SU-DHL-6 (cell line): ENCODE data around the gene MON2.

ENCODE experiments used
- CTCF ChIP-seq: fragments of 200-600 bp; sonication (generic); IDR thresholded peaks from one replicate; pipeline ENCODE4 v1.5.1; 2017; ENCODE audit warnings: antibody characterized with exemption, mild to moderate bottlenecking, low read length, moderate library complexity; ENCODE audit not compliant: insufficient read depth, poor library complexity, severe bottlenecking
- EZH2phosphoT487 ChIP-seq: fragments of 200-600 bp; sonication (generic), shearing (Covaris generic); conservative IDR thresholded peaks from 2 replicates; pipeline ENCODE4 v1.6.1; 2018; ENCODE audit warnings: mild to moderate bottlenecking, antibody characterized with exemption, low read length, moderate library complexity, mixed read lengths

GRCh38 chr12:62472472-62472871 lies 5.8 kb downstream of the MON2 start:
- TF ChIP-seq CTCF: no peak
- TF ChIP-seq EZH2phosphoT487: no peak
